ENCODE results near the gene UROC1.

Gene UROC1

GRCh38 chr3:126493739-126494138, 23.8 kb downstream of the UROC1 start:
- no peak for DNase-seq

- DNase-seq, result no peak
Measured at GRCh38 chr3:126493051-126493450, 24.5 kb downstream of the UROC1 start.

- no peak for DNase-seq
Measured at GRCh38 chr3:126491221-126492013, 26.2 kb downstream of the UROC1 start.

GRCh38 chr3:126490619-126491018, 27.0 kb downstream of the UROC1 start:
- DNase-seq, result no peak

GRCh38 chr3:126488886-126489569, 28.5 kb downstream of the UROC1 start:
- DNase-seq, result no peak

GRCh38 chr3:126488185-126488584, 29.4 kb downstream of the UROC1 start:
- no peak for DNase-seq

GRCh38 chr3:126487151-126487771, 30.3 kb downstream of the UROC1 start:
- DNase-seq, result no peak

GRCh38 chr3:126486360-126486847, 31.2 kb downstream of the UROC1 start:
- no peak for DNase-seq

- DNase-seq, result no peak
Measured at GRCh38 chr3:126485956-126486355, 31.6 kb downstream of the UROC1 start.

- no peak for DNase-seq
Measured at GRCh38 chr3:126485176-126485897, 32.2 kb downstream of the UROC1 start.

GRCh38 chr3:126484662-126485061, 32.9 kb downstream of the UROC1 start:
- no peak for DNase-seq

- DNase-seq, result no peak
Measured at GRCh38 chr3:126484148-126484547, 33.4 kb downstream of the UROC1 start.

GRCh38 chr3:126483321-126483761, 34.2 kb downstream of the UROC1 start:
- DNase-seq, result no peak

- DNase-seq, result no peak
Measured at GRCh38 chr3:126482503-126483255, 34.9 kb downstream of the UROC1 start.

- DNase-seq, result no peak
Measured at GRCh38 chr3:126481808-126482502, 35.6 kb downstream of the UROC1 start.

- DNase-seq, result no peak
Measured at GRCh38 chr3:126480861-126481260, 36.7 kb downstream of the UROC1 start.

- no peak for DNase-seq
Measured at GRCh38 chr3:126480206-126480605, 37.4 kb downstream of the UROC1 start.

- DNase-seq, result no peak
Measured at GRCh38 chr3:126479642-126480041, 37.9 kb downstream of the UROC1 start.

- DNase-seq, result no peak
Measured at GRCh38 chr3:126478581-126479310, 38.8 kb downstream of the UROC1 start.

- no peak for DNase-seq
Measured at GRCh38 chr3:126477061-126477380, 40.6 kb downstream of the UROC1 start.
